ENCODE results near the gene SPON1.

- TF ChIP-seq, protein P1, sequence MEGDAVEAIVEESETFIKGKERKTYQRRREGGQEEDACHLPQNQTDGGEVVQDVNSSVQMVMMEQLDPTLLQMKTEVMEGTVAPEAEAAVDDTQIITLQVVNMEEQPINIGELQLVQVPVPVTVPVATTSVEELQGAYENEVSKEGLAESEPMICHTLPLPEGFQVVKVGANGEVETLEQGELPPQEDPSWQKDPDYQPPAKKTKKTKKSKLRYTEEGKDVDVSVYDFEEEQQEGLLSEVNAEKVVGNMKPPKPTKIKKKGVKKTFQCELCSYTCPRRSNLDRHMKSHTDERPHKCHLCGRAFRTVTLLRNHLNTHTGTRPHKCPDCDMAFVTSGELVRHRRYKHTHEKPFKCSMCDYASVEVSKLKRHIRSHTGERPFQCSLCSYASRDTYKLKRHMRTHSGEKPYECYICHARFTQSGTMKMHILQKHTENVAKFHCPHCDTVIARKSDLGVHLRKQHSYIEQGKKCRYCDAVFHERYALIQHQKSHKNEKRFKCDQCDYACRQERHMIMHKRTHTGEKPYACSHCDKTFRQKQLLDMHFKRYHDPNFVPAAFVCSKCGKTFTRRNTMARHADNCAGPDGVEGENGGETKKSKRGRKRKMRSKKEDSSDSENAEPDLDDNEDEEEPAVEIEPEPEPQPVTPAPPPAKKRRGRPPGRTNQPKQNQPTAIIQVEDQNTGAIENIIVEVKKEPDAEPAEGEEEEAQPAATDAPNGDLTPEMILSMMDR (conservative IDR thresholded peaks at IDR 0.05; ENCODE audit: low read depth, low read length) = no peak
- TF ChIP-seq EZH2phosphoT487 (IDR thresholded peaks at IDR 0.05; ENCODE audit: borderline replicate concordance, low read length) (no peak), EZH2 (IDR thresholded peaks at IDR 0.05; ENCODE audit: low read length, unreplicated experiment) (no peak)
Measured at GRCh38 chr11:14127679-14128078, 165.2 kb downstream of the SPON1 start.
